Natural killer cell (primary cell): ENCODE results near the gene CMSS1. TPM values are rescaled to one million over a fixed set of nuclear protein-coding genes. Genes with fewer than 3 reads are reported as not detected.

Source experiments
- ATAC-seq, 3 donors: fragments of 150-1000 bp in 2 of 3; fragments of 200-7000 bp in 1 of 3; cut with Tn5 transposase; 1 replicate in 1 of 3; 2 replicates in 2 of 3; pipeline ENCODE4 v1.10.0; 2021; ENCODE audit warnings: mild to moderate bottlenecking in 2 of 3, moderate library complexity in 2 of 3
- DNase-seq, 2 donors: peaks; one replicate each; pipeline versions ENCODE4 v3.0.0 to v3.0.0-alpha.2; 2013 to 2021; ENCODE audit warnings: mixed read lengths in 1 of 2
- H3K27ac ChIP-seq: one replicate; pipeline ENCODE4 v1.5.1; 2013; ENCODE audit warnings: mild to moderate bottlenecking, low read length
- H3K27me3 ChIP-seq: one replicate; pipeline ENCODE4 v1.6.1; 2013; ENCODE audit warnings: low read length; ENCODE audit not compliant: control insufficient read depth, insufficient read depth
- H3K36me3 ChIP-seq: one replicate; pipeline ENCODE4 v1.6.1; 2013; ENCODE audit warnings: low read length; ENCODE audit not compliant: control insufficient read depth, insufficient read depth
- H3K4me1 ChIP-seq: one replicate; pipeline ENCODE4 v1.6.1; 2013; ENCODE audit warnings: low read length; ENCODE audit not compliant: control insufficient read depth, insufficient read depth
- H3K4me3 ChIP-seq: one replicate; pipeline ENCODE4 v1.5.1; 2013; ENCODE audit warnings: low read length
- H3K9me3 ChIP-seq: one replicate; pipeline ENCODE4 v1.6.1; 2013; ENCODE audit warnings: low read length; ENCODE audit not compliant: control insufficient read depth, insufficient read depth
- H3K27ac Mint-ChIP-seq, 2 donors: one replicate each; pipeline ENCODE4 v1.8.0; 2022; ENCODE audit warnings: mild to moderate bottlenecking in 2 of 2, mixed read lengths in 2 of 2, moderate library complexity in 1 of 2
- H3K27me3 Mint-ChIP-seq, 2 donors: one replicate each; pipeline ENCODE4 v1.8.0; 2022; ENCODE audit warnings: low read depth in 2 of 2, mixed read lengths in 2 of 2
- H3K36me3 Mint-ChIP-seq: one replicate; pipeline ENCODE4 v1.8.0; 2022; ENCODE audit warnings: mixed read lengths
- H3K4me1 Mint-ChIP-seq, 2 donors: one replicate each; pipeline ENCODE4 v1.8.0; 2022; ENCODE audit warnings: mixed read lengths in 2 of 2
- H3K4me3 Mint-ChIP-seq: one replicate; pipeline ENCODE4 v1.8.0; 2022; ENCODE audit warnings: mild to moderate bottlenecking, moderate library complexity, mixed read lengths
- H3K9me3 Mint-ChIP-seq, 2 donors: one replicate each; pipeline ENCODE4 v1.8.0; 2022; ENCODE audit warnings: mixed read lengths in 2 of 2
- WGBS: methylation state at CpG from one replicate; pipeline ENCODE4 v1.1.7; 2013; ENCODE audit warnings: missing lambda C conversion rate; ENCODE audit not compliant: insufficient coverage; 5-methylcytosine and 5-hydroxymethylcytosine counted together
- intact Hi-C: fragments of 100-400 bp; cut with micrococcal nuclease; formaldehyde crosslinking; loops from one replicate; pipeline ENCODE4 v1.14.2; 2022
- total RNA-seq, 4 donors: library from RNA; stranded (reverse); fragments of 120-200 nt in 1 of 4; gene quantifications; one replicate each; pipeline versions ENCODE4 v1.2.3 to v1.2.4, GENCODE V29; 2013 to 2022
- TF ChIP-seq, protein P1 (sequence below): fragments of 200-600 bp; IDR thresholded peaks from one replicate; pipeline ENCODE4 v1.8.0; 2022; ENCODE audit warnings: antibody characterized with exemption

The CMSS1 gene
- total RNA-seq, 3 donors from 2014 or later (not counting 1 experiment from before 2014, with no cell fraction given), result 7.8 to 12.7 (median 9.2) TPM

DNA sequence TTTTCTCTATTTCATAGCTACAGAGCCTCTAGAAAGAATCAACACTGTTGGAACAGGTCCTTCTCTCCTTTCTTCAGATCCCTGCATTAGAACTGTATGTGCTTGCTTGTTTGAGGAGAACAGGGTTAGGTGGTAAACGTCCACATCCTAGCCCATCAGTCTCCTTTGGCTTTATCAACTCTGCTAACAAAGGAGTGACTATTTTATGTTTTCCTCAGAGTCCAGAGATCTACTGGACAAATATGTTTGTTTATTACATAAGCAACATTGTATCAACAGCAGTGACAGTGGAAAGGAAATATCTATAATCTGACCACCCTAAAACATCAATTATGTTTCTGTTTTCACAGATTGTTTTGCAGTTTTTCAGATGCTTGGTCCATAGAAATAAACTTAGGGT lies 39.6 kb downstream of the CMSS1 start:
- no peak for ATAC-seq
- 80% methylated on average over 1 of the region's 1 CpG for WGBS

DNA sequence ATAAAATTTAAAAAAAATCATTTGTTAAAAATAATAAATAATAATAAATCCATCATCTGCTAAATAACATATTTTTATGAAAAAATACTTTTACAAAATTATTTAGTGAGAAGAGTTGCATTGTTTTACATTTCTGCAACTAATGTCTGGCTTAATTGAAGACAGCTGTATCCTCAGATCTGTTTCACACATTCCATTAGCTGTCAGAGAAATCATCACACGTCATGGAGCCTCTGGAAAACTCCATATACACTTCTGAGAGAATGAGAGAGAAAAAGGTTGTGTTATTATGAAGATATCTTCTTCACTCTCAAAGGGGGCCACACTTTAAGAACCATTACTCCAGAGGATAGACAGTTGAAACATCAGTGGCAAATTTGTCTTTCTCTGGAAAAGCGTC lies 40.8 kb downstream of the CMSS1 start:
- Histone ChIP-seq H3K4me1 (no peaks in the 10 kb centered on the region), H3K9me3 (no peaks in the 10 kb centered on the region), H3K27ac (no peak overlapping the region), H3K27me3 (no peaks in the 10 kb centered on the region), H3K36me3 (no peaks in the 10 kb centered on the region), H3K4me3 (no peak overlapping the region)
- TF ChIP-seq, protein P1, sequence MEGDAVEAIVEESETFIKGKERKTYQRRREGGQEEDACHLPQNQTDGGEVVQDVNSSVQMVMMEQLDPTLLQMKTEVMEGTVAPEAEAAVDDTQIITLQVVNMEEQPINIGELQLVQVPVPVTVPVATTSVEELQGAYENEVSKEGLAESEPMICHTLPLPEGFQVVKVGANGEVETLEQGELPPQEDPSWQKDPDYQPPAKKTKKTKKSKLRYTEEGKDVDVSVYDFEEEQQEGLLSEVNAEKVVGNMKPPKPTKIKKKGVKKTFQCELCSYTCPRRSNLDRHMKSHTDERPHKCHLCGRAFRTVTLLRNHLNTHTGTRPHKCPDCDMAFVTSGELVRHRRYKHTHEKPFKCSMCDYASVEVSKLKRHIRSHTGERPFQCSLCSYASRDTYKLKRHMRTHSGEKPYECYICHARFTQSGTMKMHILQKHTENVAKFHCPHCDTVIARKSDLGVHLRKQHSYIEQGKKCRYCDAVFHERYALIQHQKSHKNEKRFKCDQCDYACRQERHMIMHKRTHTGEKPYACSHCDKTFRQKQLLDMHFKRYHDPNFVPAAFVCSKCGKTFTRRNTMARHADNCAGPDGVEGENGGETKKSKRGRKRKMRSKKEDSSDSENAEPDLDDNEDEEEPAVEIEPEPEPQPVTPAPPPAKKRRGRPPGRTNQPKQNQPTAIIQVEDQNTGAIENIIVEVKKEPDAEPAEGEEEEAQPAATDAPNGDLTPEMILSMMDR, result no peak
- 96% methylated on average over 1 of the region's 2 CpGs for WGBS
- Mint-ChIP-seq H3K36me3 (no peaks in the 10 kb centered on the region), H3K27me3 (no peaks in the 10 kb centered on the region), H3K9me3 (no peaks in the 10 kb centered on the region), H3K27ac (no peak overlapping the region), H3K4me1 (no peaks in the 10 kb centered on the region), H3K4me3 (no peak overlapping the region)
- DNase-seq (no peak), ATAC-seq (no peak)
- intact Hi-C loops, result no loop called here

More for the DNA sequence above, 39.6 kb downstream of the CMSS1 start:
- H3K4me3 ChIP-seq, result no peak overlapping the region
- Mint-ChIP-seq H3K4me1 (no peaks in the 10 kb centered on the region), H3K27me3 (no peaks in the 10 kb centered on the region), H3K9me3 (no peaks in the 10 kb centered on the region), H3K27ac (no peak overlapping the region), H3K36me3 (no peaks in the 10 kb centered on the region), H3K4me3 (no peak overlapping the region)
- TF ChIP-seq, protein P1, result no peak
- H3K27me3 ChIP-seq, result no peaks in the 10 kb centered on the region
- no peak overlapping the region for H3K27ac ChIP-seq
- H3K9me3 ChIP-seq, result no peaks in the 10 kb centered on the region
- intact Hi-C loops, result no loop called here
- DNase-seq, result no peak
- H3K36me3 ChIP-seq, result no peaks in the 10 kb centered on the region
- no peaks in the 10 kb centered on the region for H3K4me1 ChIP-seq

DNA sequence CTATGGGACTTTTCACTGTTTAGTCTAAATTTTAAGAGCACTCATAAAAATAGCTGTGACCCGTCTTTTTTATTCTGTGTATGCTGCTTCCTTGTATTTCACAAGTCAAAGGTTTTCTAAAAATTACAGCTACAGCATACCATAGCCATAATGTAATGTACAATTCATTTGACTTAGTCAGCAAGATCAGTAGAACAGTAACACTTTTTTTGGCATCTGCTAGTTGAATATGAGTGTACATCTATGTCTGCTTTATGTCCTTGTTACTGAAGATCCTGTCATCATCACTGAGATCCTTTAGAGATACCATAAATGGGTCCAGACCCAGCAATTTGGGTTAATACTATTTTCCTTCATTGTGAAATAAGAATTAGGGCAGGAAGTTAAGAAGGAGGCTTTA lies 42.2 kb downstream of the CMSS1 start:
- DNase-seq, result no peak
- no peak for ATAC-seq
- no peaks in the 10 kb centered on the region for H3K4me1 ChIP-seq
- H3K9me3 ChIP-seq, result no peaks in the 10 kb centered on the region
- Mint-ChIP-seq H3K27me3 (no peaks in the 10 kb centered on the region), H3K27ac (no peak overlapping the region), H3K4me1 (no peaks in the 10 kb centered on the region), H3K36me3 (no peaks in the 10 kb centered on the region), H3K4me3 (no peak overlapping the region), H3K9me3 (no peaks in the 10 kb centered on the region)
- H3K27ac ChIP-seq, result no peak overlapping the region
- H3K27me3 ChIP-seq, result no peaks in the 10 kb centered on the region
- intact Hi-C loops, result no loop called here
- no peaks in the 10 kb centered on the region for H3K36me3 ChIP-seq
- 100% methylated on average over 1 of the region's 1 CpG for WGBS
- H3K4me3 ChIP-seq, result no peak overlapping the region
- TF ChIP-seq, protein P1, result no peak

DNA sequence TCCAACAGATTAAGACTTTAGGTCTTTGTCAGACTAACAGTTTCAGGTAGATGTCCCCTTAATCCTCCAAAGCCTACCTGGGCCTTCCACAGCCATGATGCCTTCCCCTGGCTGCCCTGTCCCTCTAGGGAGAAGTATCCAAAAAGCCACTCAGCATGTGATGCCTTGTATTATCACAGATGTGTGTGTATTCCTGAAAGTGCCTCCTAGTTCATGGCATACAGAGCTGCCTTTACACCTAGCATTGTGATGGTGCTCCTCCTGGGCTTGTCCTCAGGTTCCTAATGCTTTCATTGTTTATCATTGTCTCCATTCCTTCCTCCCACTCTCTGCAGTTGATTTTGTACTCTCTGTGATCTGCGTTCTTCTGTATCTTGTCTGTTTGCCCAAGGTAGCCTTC lies 43.6 kb downstream of the CMSS1 start:
- WGBS, result 100% methylated on average over 1 of the region's 1 CpG
- no peak overlapping the region for H3K4me3 Mint-ChIP-seq
- Histone ChIP-seq H3K4me1 (no peaks in the 10 kb centered on the region), H3K9me3 (no peaks in the 10 kb centered on the region), H3K27ac (no peak overlapping the region), H3K36me3 (no peaks in the 10 kb centered on the region), H3K27me3 (no peaks in the 10 kb centered on the region), H3K4me3 (no peak overlapping the region)
- no peaks in the 10 kb centered on the region for H3K27me3 Mint-ChIP-seq
- intact Hi-C loops, result no loop called here
- H3K9me3 Mint-ChIP-seq, result no peaks in the 10 kb centered on the region
- no peak for DNase-seq
- no peak for ATAC-seq
- no peak overlapping the region for H3K27ac Mint-ChIP-seq
- TF ChIP-seq, protein P1, result no peak
- H3K4me1 Mint-ChIP-seq, result peaks cover 6% of the 10 kb centered on the region in 2 donors
- H3K36me3 Mint-ChIP-seq, result no peaks in the 10 kb centered on the region
